Islet precursor cell (in vitro differentiated cells): Measurements from ENCODE around the gene AK3.

Experiments
- DNase-seq: peaks from one replicate; pipeline ENCODE4 v3.0.0-alpha.2; 2018

The AK3 gene

GRCh38 chr9:4701526-4701925 is 39.5 kb downstream of the AK3 start:
- DNase-seq = no peak

- DNase-seq = no peak
Measured at GRCh38 chr9:4700932-4701331, 40.1 kb downstream of the AK3 start.

- no peak for DNase-seq
Measured at GRCh38 chr9:4700091-4700490, 40.9 kb downstream of the AK3 start.

- no peak for DNase-seq
Measured at GRCh38 chr9:4691795-4692194, 49.2 kb downstream of the AK3 start.

- no peak for DNase-seq
Measured at GRCh38 chr9:4690144-4690543, 50.9 kb downstream of the AK3 start.

GRCh38 chr9:4689687-4690104 is 51.3 kb downstream of the AK3 start:
- DNase-seq = no peak

- no peak for DNase-seq
Measured at GRCh38 chr9:4689021-4689420, 52.0 kb downstream of the AK3 start.

GRCh38 chr9:4686584-4686983 is 54.4 kb downstream of the AK3 start:
- DNase-seq = no peak

GRCh38 chr9:4686112-4686511 is 54.9 kb downstream of the AK3 start:
- no peak for DNase-seq

GRCh38 chr9:4684820-4685219 is 56.2 kb downstream of the AK3 start:
- no peak for DNase-seq

GRCh38 chr9:4680750-4681149 is 60.3 kb downstream of the AK3 start:
- no peak for DNase-seq

GRCh38 chr9:4680173-4680525 is 60.9 kb downstream of the AK3 start:
- no peak for DNase-seq

GRCh38 chr9:4679268-4680172 is 61.5 kb downstream of the AK3 start, which contains the start of gene CDC37L1:
Gene CDC37L1, plus strand, starts transcription at chr9:4679569. Its CDS starts 199 bp downstream, at chr9:4679768.
- peak; percentile 99 for DNase-seq

- DNase-seq = no peak
Measured at GRCh38 chr9:4678679-4679267, 62.2 kb downstream of the AK3 start.

- DNase-seq = no peak
Measured at GRCh38 chr9:4677392-4677791, 63.6 kb downstream of the AK3 start.

- DNase-seq = no peak
Measured at GRCh38 chr9:4674783-4675182, 66.2 kb downstream of the AK3 start.

- no peak for DNase-seq
Measured at GRCh38 chr9:4671737-4672136, 69.3 kb downstream of the AK3 start.

- DNase-seq = no peak
Measured at GRCh38 chr9:4670591-4670990, 70.4 kb downstream of the AK3 start.

- DNase-seq = no peak
Measured at GRCh38 chr9:4669890-4670289, 71.1 kb downstream of the AK3 start.

GRCh38 chr9:4668604-4669003 is 72.4 kb downstream of the AK3 start:
- no peak for DNase-seq

GRCh38 chr9:4667681-4668080 is 73.3 kb downstream of the AK3 start:
- no peak for DNase-seq

- peak; percentile 73 for DNase-seq
Measured at GRCh38 chr9:4666042-4666699, 74.8 kb downstream of the AK3 start, which contains the start of gene SPATA6L. Gene SPATA6L, minus strand, starts transcription at chr9:4666480. Its CDS starts 230 bp downstream, at chr9:4666250.

- no peak for DNase-seq
Measured at GRCh38 chr9:4665357-4665756, 75.6 kb downstream of the AK3 start.

- no peak for DNase-seq
Measured at GRCh38 chr9:4663956-4664355, 77.0 kb downstream of the AK3 start.
